ENCODE measurements around the gene KRT3. TPM values are rescaled to one million over a fixed set of nuclear protein-coding genes. Genes with fewer than 3 reads are reported as not detected.

KRT3 gene
- total RNA-seq, 1 donor from 2014 or later = not detected

DNA sequence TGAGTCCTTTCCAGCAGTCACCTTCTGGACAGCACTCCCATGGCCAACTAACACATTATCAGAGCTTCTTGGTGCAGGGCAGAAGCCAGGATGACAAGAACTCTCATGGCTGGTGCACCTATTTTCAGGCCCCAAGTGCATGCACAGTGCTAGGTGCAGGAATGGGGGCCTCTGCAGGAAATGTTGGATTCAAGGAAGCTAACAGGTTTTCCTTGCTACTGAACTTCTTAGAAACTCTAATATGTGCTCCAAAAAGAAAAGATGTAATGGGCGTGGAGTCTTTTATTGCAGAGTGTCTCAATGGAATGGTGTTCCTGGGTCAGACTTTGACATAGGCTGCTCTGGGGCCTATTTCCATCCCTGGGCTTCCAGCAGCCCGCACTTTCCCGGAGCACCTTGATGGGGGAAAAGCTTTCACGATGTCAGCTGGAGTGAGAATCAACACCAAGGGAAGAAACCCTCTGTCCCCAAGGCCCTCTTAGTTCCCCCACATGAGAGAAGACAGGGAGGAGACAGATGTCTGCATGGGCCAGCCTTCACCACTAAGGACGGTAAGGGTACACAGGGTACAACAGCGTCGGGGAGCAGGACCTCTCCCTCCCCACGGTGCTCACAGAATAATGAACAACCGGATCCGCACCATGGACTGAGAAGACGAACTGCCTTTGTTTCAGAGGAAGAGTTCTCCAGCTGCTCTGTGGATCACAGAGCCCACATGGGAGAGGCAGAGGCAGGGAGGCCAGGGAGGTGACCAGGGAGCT, 6.9 kb downstream of the KRT3 start:
- intact Hi-C loops (cut with micrococcal nuclease) = no loop called here

DNA sequence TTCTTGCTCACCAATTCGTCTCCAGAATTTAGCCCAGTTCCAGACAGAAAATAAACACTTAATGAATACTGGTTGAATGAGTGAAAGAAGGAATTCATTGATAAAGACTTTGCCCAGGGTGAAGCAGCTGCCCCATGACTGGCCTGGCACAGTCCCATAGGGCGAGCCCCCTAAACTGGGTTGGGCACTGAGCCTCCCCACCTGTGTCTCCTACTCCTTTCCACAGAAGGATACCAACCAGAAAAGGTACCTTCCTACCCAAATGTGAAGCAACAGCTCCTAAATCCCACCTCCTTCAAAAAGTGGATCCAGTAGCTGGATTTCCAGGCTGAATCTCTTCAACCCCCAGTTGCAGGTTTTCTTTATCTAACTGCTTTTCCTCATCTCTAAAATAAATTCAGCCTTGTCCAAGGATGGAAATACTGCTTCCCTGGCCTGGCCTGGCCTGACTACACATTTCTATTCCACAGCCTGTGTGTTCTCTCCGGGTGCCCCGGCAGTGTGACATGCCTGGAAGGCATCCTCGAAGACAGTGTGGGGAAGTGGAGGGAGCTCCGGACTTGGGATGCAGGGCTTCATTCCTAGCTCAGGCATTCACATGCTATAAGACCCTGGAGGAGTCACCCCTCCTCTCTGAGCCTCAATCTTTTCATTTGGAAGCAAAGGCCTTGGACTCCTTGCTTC, 7.6 kb downstream of the KRT3 start:
- no peak for DNase-seq
- intact Hi-C loops (cut with micrococcal nuclease) = no loop called here
- ATAC-seq = no peak

More for the DNA sequence above, 6.9 kb downstream of the KRT3 start:
- ATAC-seq (no peak), DNase-seq (no peak)

DNA sequence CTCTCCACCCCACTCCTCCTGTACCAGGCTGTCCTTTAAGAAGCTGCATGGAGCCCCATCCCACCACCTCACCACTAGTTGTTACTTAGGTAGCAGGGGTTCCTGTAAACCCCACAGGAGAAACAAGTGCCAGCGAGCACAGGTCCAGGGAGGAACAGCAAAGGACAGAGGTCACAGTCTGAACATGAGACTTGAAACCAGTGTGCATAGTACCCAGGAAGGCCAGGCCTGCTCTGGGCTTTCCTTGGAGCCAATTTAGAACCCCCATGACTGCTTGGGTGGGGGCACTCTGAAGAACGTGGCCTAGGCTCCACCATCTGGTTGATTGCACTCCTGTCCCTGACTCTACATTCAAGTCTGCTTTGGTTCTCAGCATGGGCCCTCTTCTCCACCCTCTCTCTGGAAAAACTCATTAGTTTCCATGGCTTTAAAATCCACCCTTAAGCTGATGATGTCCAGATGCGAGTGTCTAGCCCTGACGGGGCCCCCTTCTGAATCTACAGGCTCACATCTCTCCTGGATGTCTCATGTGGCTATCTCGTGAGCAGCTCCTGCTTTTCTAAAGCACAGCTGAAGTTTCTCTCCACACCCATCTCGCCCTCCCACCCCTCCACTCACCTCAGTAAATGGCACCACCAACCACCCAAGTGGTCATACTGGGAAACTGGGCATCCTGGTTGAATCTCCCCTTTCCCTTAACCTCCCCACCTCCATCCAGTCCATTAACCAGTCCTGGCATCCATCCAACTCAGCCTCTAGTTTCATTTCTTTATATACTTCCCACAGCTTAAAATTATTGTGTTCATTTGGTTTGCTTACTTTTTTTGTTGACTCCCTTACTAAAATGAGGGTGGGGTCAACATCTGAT, 8.4 kb downstream of the KRT3 start:
- DNase-seq (no peak), ATAC-seq (no peak)
- intact Hi-C loops (cut with micrococcal nuclease) = no loop called here

DNA sequence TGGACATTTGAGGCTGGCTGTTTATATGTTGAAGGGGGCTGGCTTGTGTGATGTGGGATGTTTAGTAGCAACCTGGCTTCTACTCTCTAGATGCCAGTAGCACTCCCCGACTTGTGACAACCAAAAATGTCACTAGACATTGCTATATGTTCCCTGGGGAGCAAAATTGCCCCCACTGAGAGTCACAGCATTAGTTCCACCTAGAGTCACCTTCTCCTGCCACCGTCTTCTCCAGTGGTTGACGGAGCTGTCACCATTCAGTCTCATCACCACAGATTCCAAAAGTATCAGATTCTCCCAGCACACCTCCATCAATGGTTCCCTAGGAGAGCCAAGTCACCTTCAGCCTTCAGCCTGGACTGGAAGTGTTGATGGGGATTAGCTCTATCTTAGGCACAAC, 11.0 kb downstream of the KRT3 start:
- ATAC-seq (no peak), DNase-seq (no peak)
- intact Hi-C loops (cut with micrococcal nuclease) = no loop called here

DNA sequence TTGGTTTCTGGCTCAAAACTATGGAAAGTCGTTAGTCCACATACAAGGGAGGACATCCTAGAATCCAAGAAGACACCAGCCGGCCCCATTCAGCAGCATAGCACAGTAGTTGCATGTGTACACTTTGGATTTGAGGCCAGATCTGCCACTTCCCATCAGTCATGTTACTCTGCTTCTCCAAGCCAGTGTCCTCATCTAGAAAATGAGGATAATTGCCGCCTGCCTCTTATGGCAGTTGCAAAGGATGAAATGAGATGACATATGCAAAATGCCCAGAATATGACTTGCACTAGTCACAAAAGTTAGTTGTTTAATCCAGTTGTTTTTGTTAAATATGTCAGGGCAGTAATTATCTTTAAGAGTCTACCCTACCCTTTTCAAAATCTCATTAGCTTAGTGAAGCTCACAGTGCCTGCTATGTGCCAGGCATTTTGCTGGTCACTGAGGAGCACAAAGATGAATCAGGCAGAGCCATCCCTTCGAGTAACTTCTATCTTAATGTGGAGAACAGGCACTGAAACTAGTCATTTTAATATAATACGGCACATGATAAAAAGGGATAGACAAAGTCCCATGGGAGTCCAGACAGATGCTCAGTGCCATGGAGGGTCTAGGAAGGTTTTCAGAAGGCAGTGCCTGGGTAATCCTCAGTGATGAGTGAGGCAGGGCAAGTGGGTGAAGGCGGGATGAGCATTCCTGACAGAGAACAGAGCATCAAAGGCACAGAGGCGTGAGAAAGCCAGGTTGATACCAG, 12.2 kb downstream of the KRT3 start:
- intact Hi-C loops (cut with micrococcal nuclease) = no loop called here
- DNase-seq (no peak), ATAC-seq (no peak)

DNA sequence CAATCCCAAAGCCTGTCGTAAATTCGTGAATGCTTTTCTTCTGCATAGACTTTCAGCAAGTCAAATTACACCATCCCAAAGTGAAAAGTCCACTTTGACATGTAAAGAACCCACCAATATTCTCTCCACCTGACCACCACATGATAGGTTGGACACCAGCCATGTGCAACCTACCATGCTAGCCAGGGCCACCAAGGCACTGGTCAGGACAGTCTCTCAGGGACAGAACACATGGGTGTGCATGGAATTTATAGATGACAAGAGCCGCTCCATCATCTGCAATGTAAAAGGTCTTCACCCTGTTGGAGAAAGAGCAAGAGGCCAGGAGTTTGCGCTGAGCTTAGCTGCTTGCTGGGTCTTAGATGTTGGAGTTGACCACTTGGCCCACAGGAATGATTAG, 13.4 kb downstream of the KRT3 start:
- intact Hi-C loops (cut with micrococcal nuclease) = no loop called here
- DNase-seq = no peak
- no peak for ATAC-seq

DNA sequence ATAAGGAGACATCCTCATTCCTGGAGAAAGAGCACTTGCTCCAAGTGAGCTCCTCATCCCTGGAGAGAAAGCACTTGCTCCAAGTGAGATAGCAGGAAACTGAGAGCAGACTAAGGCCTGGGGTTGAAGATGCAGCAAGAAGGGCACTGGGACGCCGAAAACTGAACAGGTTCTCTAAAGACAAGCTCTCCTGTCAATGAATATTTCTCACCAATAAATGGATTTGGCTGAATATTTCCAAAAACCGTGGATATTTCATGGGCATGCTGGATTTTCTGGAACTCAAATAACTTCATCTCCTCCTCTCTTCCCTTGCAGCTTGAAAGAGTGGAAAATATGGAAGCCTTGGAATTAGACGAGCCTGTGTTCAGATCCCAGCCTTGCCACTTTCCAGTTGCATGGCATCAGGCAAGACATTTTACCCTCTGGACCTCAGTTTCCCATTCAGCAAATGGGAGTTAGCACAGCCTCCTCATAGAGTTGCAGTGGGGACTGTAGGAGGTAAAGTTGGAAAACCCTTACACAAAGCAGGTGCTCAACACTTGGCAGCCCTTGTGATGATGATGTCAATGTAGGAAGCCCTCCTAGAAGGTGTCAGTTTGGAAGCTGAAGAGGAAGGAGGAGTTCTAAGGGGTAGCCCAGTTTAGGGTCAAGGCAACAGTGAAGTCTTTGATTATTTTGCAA, 14.4 kb downstream of the KRT3 start:
- intact Hi-C loops (cut with micrococcal nuclease) = no loop called here
- no peak for DNase-seq
- no peak for ATAC-seq

DNA sequence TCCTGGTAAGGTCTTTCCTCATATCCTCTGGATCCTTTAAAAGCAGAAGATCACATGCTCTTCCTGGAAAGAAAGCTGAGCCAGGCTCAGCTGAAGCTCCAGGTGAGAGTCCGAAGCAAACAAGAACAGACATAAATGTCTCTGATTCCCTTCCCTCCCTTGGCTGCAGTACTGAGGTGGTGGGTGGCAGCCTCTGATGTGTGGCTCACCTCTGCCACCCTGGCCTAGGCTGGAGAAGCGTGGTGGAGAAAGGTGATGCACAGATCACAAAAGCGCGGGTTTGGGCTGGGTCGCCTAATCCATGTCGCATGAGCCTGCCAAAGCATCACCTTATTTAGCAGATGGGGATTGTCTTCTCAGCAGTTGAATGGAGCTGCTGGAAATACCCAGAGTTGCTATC, 16.0 kb downstream of the KRT3 start:
- intact Hi-C loops (cut with micrococcal nuclease) = no loop called here
- no peak for DNase-seq
- ATAC-seq = no peak

DNA sequence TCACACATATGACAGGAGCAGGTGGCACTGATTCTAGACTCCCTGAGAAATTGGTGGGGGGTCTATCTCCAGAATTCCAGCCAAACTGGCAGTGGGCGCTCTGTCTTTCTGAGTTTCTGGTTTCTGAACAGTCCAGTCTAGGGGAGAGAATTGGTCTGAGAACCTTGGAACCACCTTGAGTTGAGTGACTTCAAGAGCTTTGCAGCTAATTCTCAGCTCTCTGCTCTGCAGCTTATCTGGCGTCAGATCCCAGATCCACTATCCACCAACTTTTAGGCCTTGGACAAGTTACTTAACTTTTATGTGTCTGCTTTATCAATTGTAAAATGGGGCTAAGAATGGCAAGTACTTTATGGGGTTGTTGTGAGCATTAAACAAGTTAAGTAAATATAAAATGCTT, 17.1 kb downstream of the KRT3 start:
- ATAC-seq (no peak), DNase-seq (no peak)
- intact Hi-C loops (cut with micrococcal nuclease) = no loop called here

DNA sequence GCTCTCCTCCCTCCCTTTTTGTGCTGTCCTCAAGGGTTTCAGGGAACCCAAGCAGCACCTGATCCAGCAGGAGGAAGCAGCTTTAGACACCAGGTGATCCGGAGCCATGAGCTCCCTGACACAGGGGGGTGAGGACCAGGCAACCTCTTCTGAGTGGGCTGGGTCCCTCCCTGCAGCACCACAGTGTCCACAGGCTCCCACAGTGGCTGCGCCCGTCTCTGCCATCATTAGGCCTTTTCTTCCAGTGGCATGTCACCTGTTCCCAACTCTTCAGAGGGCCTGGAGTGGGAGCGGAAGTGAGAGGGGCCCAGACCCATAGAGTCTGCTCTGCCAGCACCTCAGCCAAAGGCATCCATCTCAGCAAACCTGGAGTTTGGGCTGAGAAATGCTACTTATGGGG, 18.4 kb downstream of the KRT3 start:
- ATAC-seq (no peak), DNase-seq (no peak)
- intact Hi-C loops (cut with micrococcal nuclease) = no loop called here

DNA sequence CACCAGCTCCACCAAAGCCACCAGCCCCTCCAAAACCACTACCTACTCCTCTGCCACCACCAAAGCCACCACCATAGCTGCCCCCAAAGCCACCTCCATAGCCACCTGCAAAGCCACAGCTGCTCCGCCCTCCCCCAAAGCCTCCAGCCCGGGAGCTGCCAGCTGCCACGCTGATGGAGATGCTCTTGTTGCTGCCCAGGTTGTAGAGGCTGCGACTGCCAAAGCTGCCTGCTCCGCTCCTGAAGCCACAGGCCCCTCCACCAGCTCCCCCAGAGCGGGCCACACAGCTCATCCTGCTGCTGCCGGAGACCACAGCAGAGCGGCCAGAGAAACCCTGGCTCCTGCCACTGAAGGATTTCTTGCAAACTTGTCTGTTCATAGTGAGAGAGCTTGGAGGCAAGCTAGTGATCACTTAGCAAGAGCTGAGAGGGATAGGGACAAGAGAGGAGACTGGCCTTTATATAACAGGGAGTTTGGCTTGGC, 19.0 kb downstream of the KRT3 start, which contains the start of gene KRT76:
TSS of gene KRT76 (minus strand) at position 433 of the 483 bp plus-strand sequence. CDS start at position 379, 54 bp downstream.
- ATAC-seq = no peak
- no peak for DNase-seq
- intact Hi-C loops (cut with micrococcal nuclease) = no loop called here

DNA sequence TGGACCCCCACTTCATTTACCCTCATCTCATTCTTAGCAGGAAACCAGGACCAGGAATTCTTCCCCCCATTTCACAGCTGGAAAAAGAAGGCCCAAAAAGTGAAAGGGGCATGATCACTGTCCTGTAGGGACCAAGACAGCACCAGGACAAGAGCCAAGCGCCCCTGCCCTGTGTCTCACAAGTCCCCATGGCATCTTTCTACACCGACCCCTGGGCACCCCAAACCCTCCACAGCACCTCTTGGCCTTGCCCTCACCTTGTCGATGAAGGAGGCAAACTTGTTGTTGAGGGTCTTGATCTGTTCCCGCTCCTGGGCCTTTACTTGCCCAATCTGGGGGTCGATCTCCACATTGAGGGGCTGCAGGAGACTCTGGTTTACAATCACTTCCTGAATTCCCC, 19.5 kb downstream of the KRT3 start:
- intact Hi-C loops (cut with micrococcal nuclease) = no loop called here
- ATAC-seq = no peak
- no peak for DNase-seq

DNA sequence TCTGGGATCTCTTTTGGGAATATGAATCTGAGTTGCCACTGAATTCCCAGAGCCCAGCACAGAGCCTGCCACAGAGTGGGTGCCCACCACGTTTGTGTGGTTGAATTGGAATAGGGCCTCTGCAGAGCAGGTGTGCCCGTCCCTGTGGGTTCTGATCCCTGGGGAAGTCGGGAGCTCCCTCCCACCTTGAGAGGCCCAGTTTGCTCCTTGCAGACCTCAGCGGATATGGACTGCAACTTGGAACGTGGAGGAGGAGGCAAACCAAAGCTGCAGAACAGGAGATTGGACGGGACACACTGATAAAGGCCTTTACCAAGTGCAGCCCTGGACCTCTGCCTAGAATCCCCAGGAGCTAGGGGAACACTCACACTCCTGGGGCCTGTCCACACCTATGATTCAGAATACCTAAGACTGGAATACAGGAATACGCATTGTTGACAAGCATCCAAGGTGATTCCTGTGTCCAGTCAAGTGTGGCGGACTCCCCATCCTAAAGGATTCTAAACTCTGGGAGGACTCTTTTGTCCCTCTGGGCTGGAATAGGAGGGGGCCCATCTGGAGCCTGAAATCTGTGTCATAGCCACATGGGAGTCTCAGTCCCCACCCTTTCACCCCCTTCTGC, 21.2 kb downstream of the KRT3 start:
- ATAC-seq = peak; percentile 50
- no peak for DNase-seq
- intact Hi-C loops (cut with micrococcal nuclease) = no loop called here

DNA sequence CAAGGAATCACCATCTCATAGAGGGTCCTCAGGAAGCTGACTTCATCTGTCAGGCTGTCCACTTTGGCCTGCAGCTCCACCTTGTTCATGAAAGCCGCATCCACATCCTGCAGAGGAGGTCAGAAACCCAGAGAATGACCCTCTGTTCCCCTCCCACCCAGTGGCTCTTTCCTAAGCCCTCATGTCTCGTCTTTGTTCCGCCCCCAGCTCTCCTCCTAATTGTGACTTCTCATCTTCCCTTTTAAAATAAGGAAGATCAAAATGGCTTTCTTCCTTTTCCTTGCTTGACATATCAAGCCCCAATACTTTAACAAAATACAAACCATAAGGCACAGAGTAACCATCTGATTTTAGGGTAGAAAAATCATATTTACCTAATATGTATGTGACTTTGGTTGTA, 23.1 kb downstream of the KRT3 start:
- ATAC-seq (no peak), DNase-seq (no peak)
- intact Hi-C loops (cut with micrococcal nuclease) = no loop called here

DNA sequence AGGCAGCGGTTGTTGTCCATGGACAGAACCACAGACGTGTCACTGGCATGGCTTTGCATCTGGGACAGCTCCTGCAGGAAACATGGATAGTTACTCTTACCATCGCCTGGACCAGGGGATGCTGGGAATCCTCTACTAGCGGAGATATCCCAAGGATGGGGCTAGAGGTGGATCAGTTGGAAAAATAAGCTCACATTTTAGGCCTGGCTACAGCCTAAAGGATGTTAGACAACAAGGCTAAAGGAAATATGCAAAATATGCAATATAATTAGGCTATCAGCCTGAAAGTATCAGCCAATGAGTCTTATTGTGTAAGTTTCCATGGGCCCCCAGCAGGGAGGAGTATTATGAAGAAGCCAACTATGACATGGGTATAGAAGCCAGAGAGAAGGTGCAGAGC, 23.7 kb downstream of the KRT3 start:
- ATAC-seq = no peak
- DNase-seq = no peak
- intact Hi-C loops (cut with micrococcal nuclease) = no loop called here

DNA sequence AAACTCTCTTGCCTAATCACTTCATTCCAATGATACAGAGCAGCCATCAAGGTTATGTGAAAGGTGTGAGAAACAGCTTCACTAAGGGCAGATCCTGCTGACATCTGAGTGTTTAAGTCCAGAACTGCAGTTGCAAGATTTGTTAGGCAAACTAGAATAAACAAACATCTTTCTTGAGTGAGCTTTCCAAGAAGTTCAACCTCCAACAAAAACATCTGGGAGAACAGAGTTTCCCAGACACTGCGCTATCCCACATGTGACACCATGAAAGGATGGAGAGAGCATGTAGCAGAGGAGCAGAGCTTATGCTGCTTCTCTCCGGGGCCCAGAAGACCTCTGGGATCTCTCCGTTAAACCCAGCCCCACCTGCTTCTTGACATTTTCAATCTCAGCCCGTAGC, 24.4 kb downstream of the KRT3 start:
- ATAC-seq = no peak
- intact Hi-C loops (cut with micrococcal nuclease) = no loop called here
- no peak for DNase-seq

DNA sequence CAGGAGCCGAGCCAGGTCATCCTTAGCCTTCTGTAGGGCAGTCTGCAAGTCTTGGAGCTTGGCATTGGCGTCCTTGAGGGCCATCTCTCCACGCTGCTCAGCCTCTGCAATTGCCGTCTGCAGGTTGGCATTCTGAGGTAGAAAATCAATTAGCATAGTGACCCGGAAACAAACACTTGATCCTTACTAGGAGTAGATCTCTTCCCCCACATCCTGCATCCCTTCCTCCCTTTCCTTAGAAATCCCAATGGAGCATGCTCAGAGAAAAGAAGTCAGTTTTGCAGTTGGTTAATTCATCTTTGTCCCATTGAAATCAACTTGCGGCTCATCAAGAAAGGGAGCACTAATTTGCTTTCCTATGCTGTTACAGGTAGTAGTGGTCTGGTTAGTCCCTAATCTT, 24.8 kb downstream of the KRT3 start:
- no peak for ATAC-seq
- intact Hi-C loops (cut with micrococcal nuclease) = no loop called here

DNA sequence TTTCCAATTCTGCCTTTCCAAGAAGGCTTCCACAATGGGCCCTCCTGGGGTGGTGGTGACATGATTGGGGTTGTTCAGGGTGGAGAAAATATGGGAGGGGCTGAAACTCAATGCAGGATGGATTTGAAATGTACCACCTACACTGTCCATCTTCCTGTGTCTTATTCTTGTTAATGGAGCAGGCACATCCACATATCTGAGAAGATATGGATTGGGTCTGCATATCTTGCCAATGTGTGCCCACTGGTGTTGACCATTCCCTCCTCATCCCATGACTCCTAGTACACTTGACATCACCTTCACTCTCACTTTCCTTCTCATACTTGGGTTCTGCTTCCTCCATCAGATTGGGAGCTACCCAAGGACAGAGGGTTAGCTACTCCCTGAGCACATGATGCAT, 26.0 kb downstream of the KRT3 start:
- DNase-seq (no peak), ATAC-seq (no peak)
- intact Hi-C loops (cut with micrococcal nuclease) = no loop called here

More for the DNA sequence above, 24.8 kb downstream of the KRT3 start:
- no peak for DNase-seq
